Right forelimb (tissue), 1 donor: ENCODE data around the gene DDX41.
"Not testable (repeated sequence)": the region's sequence is repeated elsewhere in the genome, so short reads cannot be mapped to it uniquely, and the experiment has no call there.

ENCODE experiments used
- DNase-seq: peaks from one replicate; pipeline ENCODE4 v3.0.0-alpha.2; 2018

DDX41 gene

GRCh38 chr5:177537389-177538361, 20.9 kb upstream of the DDX41 start:
- peak; percentile 2 for DNase-seq

- peak; percentile 9 for DNase-seq
Observed at GRCh38 chr5:177536386-177536785, 19.6 kb upstream of the DDX41 start.

- no peak for DNase-seq
Observed at GRCh38 chr5:177535125-177535524, 18.4 kb upstream of the DDX41 start.

GRCh38 chr5:177534433-177534832, 17.7 kb upstream of the DDX41 start:
- DNase-seq = not testable (repeated sequence)

- DNase-seq = no peak
Observed at GRCh38 chr5:177531209-177531940, 14.6 kb upstream of the DDX41 start.

GRCh38 chr5:177530638-177531037, 13.9 kb upstream of the DDX41 start:
- DNase-seq = peak; percentile 41

GRCh38 chr5:177529247-177530203, 12.8 kb upstream of the DDX41 start:
- DNase-seq = peak; percentile 30

GRCh38 chr5:177528631-177529030, 11.9 kb upstream of the DDX41 start:
- DNase-seq = no peak

- DNase-seq = no peak
Observed at GRCh38 chr5:177527595-177527994, 10.8 kb upstream of the DDX41 start.

GRCh38 chr5:177526791-177527190, 10.0 kb upstream of the DDX41 start:
- DNase-seq = peak; percentile 10

GRCh38 chr5:177526191-177526590, 9.4 kb upstream of the DDX41 start:
- DNase-seq = peak; percentile 34

GRCh38 chr5:177524941-177525655, 8.3 kb upstream of the DDX41 start:
- DNase-seq = peak; percentile 16

GRCh38 chr5:177524539-177524900, 7.8 kb upstream of the DDX41 start:
- DNase-seq = peak; percentile 20

- peak; percentile 37 for DNase-seq
Observed at GRCh38 chr5:177523711-177524538, 7.2 kb upstream of the DDX41 start.

GRCh38 chr5:177520916-177521513, 4.3 kb upstream of the DDX41 start:
- DNase-seq = no peak

GRCh38 chr5:177520271-177520670, 3.5 kb upstream of the DDX41 start:
- no peak for DNase-seq

- DNase-seq = no peak
Observed at GRCh38 chr5:177519463-177520235, 2.9 kb upstream of the DDX41 start.

- no peak for DNase-seq
Observed at GRCh38 chr5:177515580-177515979, 1.2 kb downstream of the DDX41 start.

- DNase-seq = no peak
Observed at GRCh38 chr5:177514541-177514940, 2.2 kb downstream of the DDX41 start.

GRCh38 chr5:177513500-177513899, 3.3 kb downstream of the DDX41 start:
- no peak for DNase-seq
